Measurements from ENCODE around the gene CRKL. TPM values are rescaled to one million over a fixed set of nuclear protein-coding genes. Genes with fewer than 3 reads are reported as not detected.
A peak's percentile ranks its signal among the peaks of the same experiment; 100 is the strongest.

The CRKL gene
- polyA plus RNA-seq, 3 donors = 26.0 to 37.5 (median 29.4) TPM

- Mint-ChIP-seq H3K4me1 (peaks cover 19% of the 10 kb centered on the region), H3K27me3 (ENCODE audit: low read depth in 3 of 3) (peaks cover 0 to 3% (median 0%) of the 10 kb centered on the region in 3 donors), H3K4me3 (no peak overlapping the region), H3K36me3 (peaks cover 48 to 60% of the 10 kb centered on the region in 2 donors), H3K9me3 (no peaks in the 10 kb centered on the region), H3K27ac (no peak overlapping the region)
- intact Hi-C loops (cut with micrococcal nuclease) = loop anchor here in 1 of 2 donors (10.0 kb wide), 1 partner anchor 58 kb away; the partner anchor contains the start of gene LRRC74B
- Histone ChIP-seq H3K9ac (ENCODE audit: insufficient read depth, low read length, poor library complexity, severe bottlenecking) (no peak overlapping the region), H2AFZ (ENCODE audit: insufficient read depth, low read depth, low read length, poor library complexity, severe bottlenecking) (no peak overlapping the region), H4K20me1 (ENCODE audit: insufficient read depth, low read length) (no peaks in the 10 kb centered on the region), H3K4me1 (ENCODE audit: control insufficient read depth in 1 of 2, insufficient read depth in 2 of 2, low read length in 2 of 2) (peaks cover 14 to 21% of the 10 kb centered on the region in 2 donors), H3K4me3 (replicated peaks in 1 of 3; ENCODE audit: low read depth in 2 of 3, low read length in 3 of 3) (no peak overlapping the region), H3K9me3 (replicated peaks in 1 of 2; ENCODE audit: control insufficient read depth in 1 of 2, insufficient read depth in 1 of 2, low read length in 2 of 2) (no peaks in the 10 kb centered on the region), H3K27ac (ENCODE audit: low read depth in 1 of 2, low read length in 2 of 2) (no peak overlapping the region), H3K79me2 (ENCODE audit: insufficient read depth, low read length) (peaks cover 13% of the 10 kb centered on the region), H3K36me3 (replicated peaks in 1 of 2; ENCODE audit: control insufficient read depth in 1 of 2, insufficient read depth in 2 of 2, low read length in 2 of 2) (peaks cover 45 to 56% of the 10 kb centered on the region in 2 donors), H3K4me2 (replicated peaks; ENCODE audit: extremely low read depth, low read length, poor library complexity, severe bottlenecking) (no peak overlapping the region), H3K27me3 (ENCODE audit: control insufficient read depth in 2 of 2, insufficient read depth in 2 of 2, low read length in 2 of 2) (no peaks in the 10 kb centered on the region)
- WGBS (ENCODE audit: insufficient coverage) = 100% methylated on average over 1 of the region's 1 CpG
- no peak for DNase-seq
- TF ChIP-seq CTCF (IDR thresholded peaks at IDR 0.05) = no peak
Measured at GRCh38 chr22:20986365-20986764, 69.2 kb downstream of the CRKL start.

GRCh38 chr22:20987375-20987774, 70.2 kb downstream of the CRKL start:
- peaks cover 11% of the 10 kb centered on the region for H3K79me2 ChIP-seq (ENCODE audit: insufficient read depth, low read length)
- H3K4me2 ChIP-seq (replicated peaks; ENCODE audit: extremely low read depth, low read length, poor library complexity, severe bottlenecking) = no peak overlapping the region
- WGBS (ENCODE audit: insufficient coverage) = 98% methylated on average over 10 of the region's 14 CpGs
- no peak overlapping the region for H2AFZ ChIP-seq (ENCODE audit: insufficient read depth, low read depth, low read length, poor library complexity, severe bottlenecking)
- H3K27ac ChIP-seq (ENCODE audit: low read depth in 1 of 2, low read length in 2 of 2) = no peak overlapping the region
- no peak for TF ChIP-seq CTCF (IDR thresholded peaks at IDR 0.05)
- H3K4me1 ChIP-seq (ENCODE audit: control insufficient read depth in 1 of 2, insufficient read depth in 2 of 2, low read length in 2 of 2) = peaks cover 10 to 14% of the 10 kb centered on the region in 2 donors
- no peak overlapping the region for H3K4me3 ChIP-seq (replicated peaks in 1 of 3; ENCODE audit: low read depth in 2 of 3, low read length in 3 of 3)
- H3K9ac ChIP-seq (ENCODE audit: insufficient read depth, low read length, poor library complexity, severe bottlenecking) = no peak overlapping the region
- H3K27ac Mint-ChIP-seq = peak overlapping the region in 1 of 7 donors; percentile 6
- peaks cover 55 to 66% of the 10 kb centered on the region in 2 donors for H3K36me3 ChIP-seq (replicated peaks in 1 of 2; ENCODE audit: control insufficient read depth in 1 of 2, insufficient read depth in 2 of 2, low read length in 2 of 2)
- no peaks in the 10 kb centered on the region for H3K9me3 Mint-ChIP-seq
- intact Hi-C loops (cut with micrococcal nuclease) = loop anchor here in 1 of 2 donors (10.0 kb wide), 1 partner anchor 57 kb away; the partner anchor contains the start of gene LRRC74B
- H3K27me3 ChIP-seq (ENCODE audit: control insufficient read depth in 2 of 2, insufficient read depth in 2 of 2, low read length in 2 of 2) = no peaks in the 10 kb centered on the region
- peaks cover 0 to 3% (median 0%) of the 10 kb centered on the region in 3 donors for H3K27me3 Mint-ChIP-seq (ENCODE audit: low read depth in 3 of 3)
- H3K4me3 Mint-ChIP-seq = no peak overlapping the region
- H3K4me1 Mint-ChIP-seq = peaks cover 16% of the 10 kb centered on the region
- H3K9me3 ChIP-seq (replicated peaks in 1 of 2; ENCODE audit: control insufficient read depth in 1 of 2, insufficient read depth in 1 of 2, low read length in 2 of 2) = no peaks in the 10 kb centered on the region
- peaks cover 54 to 70% of the 10 kb centered on the region in 2 donors for H3K36me3 Mint-ChIP-seq
- DNase-seq = no peak
- H4K20me1 ChIP-seq (ENCODE audit: insufficient read depth, low read length) = no peaks in the 10 kb centered on the region

Data from CD14-positive monocyte (primary cell).